ENCODE results near the gene SLC39A11. TPM values are rescaled to one million over a fixed set of nuclear protein-coding genes. Genes with fewer than 3 reads are reported as not detected.
A peak's percentile ranks its signal among the peaks of the same experiment; 100 is the strongest.

Gene SLC39A11
- total RNA-seq, 1 experiment from 2014 or later, result 15.8 TPM

DNA sequence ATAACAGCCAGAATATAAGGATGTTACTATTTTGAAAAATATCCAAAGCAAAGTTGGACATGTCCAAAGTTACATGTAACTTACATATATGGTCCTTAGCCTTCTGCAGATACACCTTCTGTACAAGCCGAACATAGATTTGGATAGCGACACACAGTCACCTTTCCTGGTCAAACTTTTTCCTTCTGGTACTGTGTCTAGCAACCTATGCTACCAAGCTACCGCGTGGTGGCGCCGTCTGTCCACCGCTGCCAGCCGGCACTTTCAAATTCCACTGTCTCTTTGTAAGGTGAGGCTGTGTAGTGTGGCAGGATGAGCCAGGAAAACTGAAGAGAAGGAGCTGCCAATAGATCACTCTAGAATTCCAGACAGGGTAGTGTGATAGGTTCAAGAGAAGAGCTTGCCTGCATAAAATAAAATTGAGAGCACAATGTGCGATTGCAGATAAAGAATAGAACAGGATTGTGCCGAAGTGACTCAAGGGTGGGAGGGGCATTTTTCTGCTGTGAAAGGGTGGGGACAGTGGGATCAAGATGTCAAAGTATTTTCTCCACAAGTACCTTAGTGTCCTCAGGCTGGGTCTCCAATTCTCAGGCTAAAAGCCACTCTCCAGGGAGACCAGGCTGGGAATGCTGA is 366.9 kb downstream of the SLC39A11 start:
- ChIA-PET POLR2A (interaction anchor here (0.6 to 4.7 kb wide), 11 partner anchors 9 to 583 kb away, joined by 3 to 15 read pairs (median 5); partner anchors contain the start of gene COG1), CTCF (interaction anchor here (0.5 to 5.8 kb wide), 60 partner anchors 9 to 659 kb away, joined by 3 to 165 read pairs (median 4); partner anchors contain the start of genes COG1 and SSTR2)
- H3K27ac Mint-ChIP-seq (ENCODE audit: low read depth, unreplicated experiment), result no peak overlapping the region
- intact Hi-C loops (cut with micrococcal nuclease), result loop anchor here (1.0 to 5.0 kb wide), 6 partner anchors 165 to 645 kb away; partner anchors contain the start of gene SLC39A11
- no peaks in the 10 kb centered on the region for H3K36me3 Mint-ChIP-seq (ENCODE audit: insufficient read depth, unreplicated experiment)
- H3K9me3 Mint-ChIP-seq (ENCODE audit: unreplicated experiment), result no peaks in the 10 kb centered on the region
- no peaks in the 10 kb centered on the region for H3K27me3 Mint-ChIP-seq (ENCODE audit: insufficient read depth, unreplicated experiment)
- BruUV-seq (replicated peaks), result no TSS peak
- H3K4me3 Mint-ChIP-seq (ENCODE audit: unreplicated experiment), result no peak overlapping the region
- peaks cover 19% of the 10 kb centered on the region for H3K4me1 Mint-ChIP-seq (ENCODE audit: insufficient read depth, unreplicated experiment)
- TF ChIP-seq, protein P1, sequence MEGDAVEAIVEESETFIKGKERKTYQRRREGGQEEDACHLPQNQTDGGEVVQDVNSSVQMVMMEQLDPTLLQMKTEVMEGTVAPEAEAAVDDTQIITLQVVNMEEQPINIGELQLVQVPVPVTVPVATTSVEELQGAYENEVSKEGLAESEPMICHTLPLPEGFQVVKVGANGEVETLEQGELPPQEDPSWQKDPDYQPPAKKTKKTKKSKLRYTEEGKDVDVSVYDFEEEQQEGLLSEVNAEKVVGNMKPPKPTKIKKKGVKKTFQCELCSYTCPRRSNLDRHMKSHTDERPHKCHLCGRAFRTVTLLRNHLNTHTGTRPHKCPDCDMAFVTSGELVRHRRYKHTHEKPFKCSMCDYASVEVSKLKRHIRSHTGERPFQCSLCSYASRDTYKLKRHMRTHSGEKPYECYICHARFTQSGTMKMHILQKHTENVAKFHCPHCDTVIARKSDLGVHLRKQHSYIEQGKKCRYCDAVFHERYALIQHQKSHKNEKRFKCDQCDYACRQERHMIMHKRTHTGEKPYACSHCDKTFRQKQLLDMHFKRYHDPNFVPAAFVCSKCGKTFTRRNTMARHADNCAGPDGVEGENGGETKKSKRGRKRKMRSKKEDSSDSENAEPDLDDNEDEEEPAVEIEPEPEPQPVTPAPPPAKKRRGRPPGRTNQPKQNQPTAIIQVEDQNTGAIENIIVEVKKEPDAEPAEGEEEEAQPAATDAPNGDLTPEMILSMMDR (IDR thresholded peaks at IDR 0.05; ENCODE audit: unreplicated experiment), result peak; percentile 78
- DNase-seq (ENCODE audit: unreplicated experiment), result peak; percentile 72

DNA sequence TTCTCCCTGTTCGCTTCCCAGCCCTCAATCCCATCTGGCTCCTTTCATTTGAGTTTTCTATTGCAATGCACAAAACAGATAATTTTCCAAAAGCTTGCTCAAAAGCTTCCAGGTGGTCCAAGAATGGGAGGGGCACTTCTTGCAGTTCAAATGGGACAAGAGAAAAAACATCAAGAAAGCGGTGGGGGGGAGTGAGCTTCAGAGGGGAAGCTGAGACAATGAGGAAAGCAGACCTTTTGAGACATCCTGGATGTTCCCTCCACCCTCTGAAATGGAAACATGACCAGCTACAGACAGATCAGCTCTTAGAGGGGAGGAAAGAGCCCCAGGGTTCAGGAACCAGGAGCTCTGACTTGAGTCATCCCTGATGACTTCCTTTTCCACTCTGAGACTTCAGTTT is 368.2 kb downstream of the SLC39A11 start:
- Mint-ChIP-seq H3K4me1 (ENCODE audit: insufficient read depth, unreplicated experiment) (peaks cover 19% of the 10 kb centered on the region), H3K36me3 (ENCODE audit: insufficient read depth, unreplicated experiment) (no peaks in the 10 kb centered on the region), H3K27ac (ENCODE audit: low read depth, unreplicated experiment) (no peak overlapping the region), H3K4me3 (ENCODE audit: unreplicated experiment) (no peak overlapping the region), H3K27me3 (ENCODE audit: insufficient read depth, unreplicated experiment) (no peaks in the 10 kb centered on the region), H3K9me3 (ENCODE audit: unreplicated experiment) (no peaks in the 10 kb centered on the region)
- CTCF ChIA-PET, result interaction anchor here (0.6 to 5.8 kb wide), 23 partner anchors 10 to 1421 kb away, joined by 3 to 165 read pairs (median 4); partner anchors contain the start of gene COG1
- intact Hi-C loops (cut with micrococcal nuclease), result no loop called here
- POLR2A ChIA-PET, result interaction anchor here (1.4 to 4.7 kb wide), 2 partner anchors 135 to 584 kb away, joined by 4 to 15 read pairs; no protein-coding TSS in a partner anchor
- BruUV-seq (replicated peaks), result no TSS peak
- TF ChIP-seq, protein P1 (IDR thresholded peaks at IDR 0.05; ENCODE audit: unreplicated experiment), result no peak
- DNase-seq (ENCODE audit: unreplicated experiment), result peak; percentile 56

DNA sequence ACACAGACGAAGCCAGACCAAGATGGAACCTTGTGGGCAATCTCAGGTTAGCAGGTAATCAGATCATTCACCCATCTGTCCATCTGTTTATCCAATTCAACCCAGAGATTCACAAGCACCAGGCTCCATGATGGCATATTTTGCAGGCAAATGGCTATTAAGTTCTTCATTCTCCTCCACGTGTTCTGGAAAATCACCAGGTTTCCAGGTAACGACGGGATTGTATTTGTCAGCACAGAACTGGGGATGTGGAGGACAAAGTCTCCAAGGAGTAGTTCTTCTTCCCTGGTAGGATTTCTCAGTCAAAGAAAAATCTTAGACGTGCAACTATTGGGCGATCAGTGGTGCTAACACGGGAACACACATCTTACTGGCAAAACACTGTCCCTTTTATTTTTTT is 368.8 kb downstream of the SLC39A11 start:
- TF ChIP-seq, protein P1 (IDR thresholded peaks at IDR 0.05; ENCODE audit: unreplicated experiment), result no peak
- ChIA-PET POLR2A (no interaction called here), CTCF (interaction anchor here (0.9 to 5.8 kb wide), 6 partner anchors 10 to 434 kb away, joined by 3 to 165 read pairs (median 16); no protein-coding TSS in a partner anchor)
- intact Hi-C loops (cut with micrococcal nuclease), result no loop called here
- H3K27ac Mint-ChIP-seq (ENCODE audit: low read depth, unreplicated experiment), result no peak overlapping the region
- H3K36me3 Mint-ChIP-seq (ENCODE audit: insufficient read depth, unreplicated experiment), result no peaks in the 10 kb centered on the region
- no TSS peak for BruUV-seq (replicated peaks)
- H3K4me1 Mint-ChIP-seq (ENCODE audit: insufficient read depth, unreplicated experiment), result peaks cover 19% of the 10 kb centered on the region
- DNase-seq (ENCODE audit: unreplicated experiment), result no peak
- H3K9me3 Mint-ChIP-seq (ENCODE audit: unreplicated experiment), result no peaks in the 10 kb centered on the region
- no peaks in the 10 kb centered on the region for H3K27me3 Mint-ChIP-seq (ENCODE audit: insufficient read depth, unreplicated experiment)
- H3K4me3 Mint-ChIP-seq (ENCODE audit: unreplicated experiment), result no peak overlapping the region

DNA sequence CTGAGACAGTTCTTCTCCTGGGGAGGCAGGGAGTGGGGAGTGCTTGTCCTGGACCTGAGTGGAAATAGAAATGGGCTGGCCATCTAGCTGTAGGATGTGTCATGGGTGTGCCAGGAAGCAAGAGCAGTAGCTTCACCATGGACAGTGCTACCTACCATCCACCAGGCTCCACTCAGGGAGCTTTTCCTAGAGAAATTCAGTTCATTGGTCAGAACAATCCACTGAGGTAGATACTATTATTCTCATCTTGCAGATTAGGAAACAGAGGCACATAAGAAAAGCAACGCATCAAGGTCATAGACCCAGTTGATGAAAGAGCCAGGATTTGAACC is 372.0 kb downstream of the SLC39A11 start:
- H3K4me1 Mint-ChIP-seq (ENCODE audit: insufficient read depth, unreplicated experiment), result peaks cover 27% of the 10 kb centered on the region
- no peaks in the 10 kb centered on the region for H3K9me3 Mint-ChIP-seq (ENCODE audit: unreplicated experiment)
- H3K4me3 Mint-ChIP-seq (ENCODE audit: unreplicated experiment), result no peak overlapping the region
- ChIA-PET POLR2A (interaction anchor here (1.0 kb wide), 1 partner anchor 511 kb away, joined by 4 read pairs; a partner anchor contains a TSS), CTCF (interaction anchor here (0.6 to 2.5 kb wide), 3 partner anchors 160 to 465 kb away, joined by 3 to 12 read pairs (median 11); no protein-coding TSS in a partner anchor)
- no TSS peak for BruUV-seq (replicated peaks)
- H3K27ac Mint-ChIP-seq (ENCODE audit: low read depth, unreplicated experiment), result no peak overlapping the region
- no peak for DNase-seq (ENCODE audit: unreplicated experiment)
- peaks cover 6% of the 10 kb centered on the region for H3K36me3 Mint-ChIP-seq (ENCODE audit: insufficient read depth, unreplicated experiment)
- H3K27me3 Mint-ChIP-seq (ENCODE audit: insufficient read depth, unreplicated experiment), result no peaks in the 10 kb centered on the region
- TF ChIP-seq, protein P1 (IDR thresholded peaks at IDR 0.05; ENCODE audit: unreplicated experiment), result no peak
- intact Hi-C loops (cut with micrococcal nuclease), result no loop called here
